ENCODE results near the gene C1QTNF12. TPM values are rescaled to one million over a fixed set of nuclear protein-coding genes. Genes with fewer than 3 reads are reported as not detected.

The C1QTNF12 gene
- total and polyA plus RNA-seq, 2 of the 8 experiments (the other 6 are each of a cell fraction or from before 2014, with no cell fraction given), result 2.1 to 3.7 TPM

DNA sequence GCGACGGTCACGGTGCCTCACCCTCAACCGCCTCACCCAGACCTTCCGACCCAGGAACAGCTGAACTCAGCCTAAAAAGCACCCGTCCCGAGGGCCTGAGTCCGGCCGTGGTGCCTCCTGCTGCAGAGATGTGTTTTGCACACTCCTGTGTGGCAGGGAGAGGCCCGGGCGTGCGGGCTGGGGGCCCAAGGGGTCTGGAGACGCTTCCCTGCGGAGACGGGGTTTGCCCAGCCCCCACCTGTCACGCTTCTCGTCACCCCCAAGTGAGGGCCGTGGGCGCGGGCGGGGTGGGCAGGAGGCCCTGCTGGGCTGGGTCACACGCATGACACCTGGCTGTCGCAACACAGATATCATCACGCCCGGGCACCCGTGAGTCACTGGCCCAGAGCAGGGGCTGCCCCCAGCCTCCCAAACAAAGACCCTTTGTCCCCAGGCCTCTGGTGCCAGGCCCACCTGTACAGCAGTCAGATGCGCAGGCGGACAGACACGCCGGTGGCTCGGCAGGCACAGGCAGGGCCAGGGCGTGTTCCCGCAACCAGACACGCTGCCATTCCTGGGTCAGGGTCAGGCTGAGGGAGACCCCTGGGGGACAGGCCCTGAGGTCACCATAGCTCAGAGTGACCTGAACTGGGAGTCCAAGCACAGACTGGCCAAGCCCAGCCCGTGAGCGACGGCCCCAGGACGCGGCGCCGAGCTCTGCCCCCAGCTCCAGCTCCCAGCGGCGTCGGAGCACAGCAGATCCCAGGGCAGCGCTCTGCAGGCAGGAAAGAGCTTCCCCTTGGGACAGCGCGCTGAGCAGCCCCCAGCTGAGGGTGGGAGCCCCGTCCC, 8.4 kb downstream of the C1QTNF12 start:
- no peak overlapping the region for H3K18ac ChIP-seq (ENCODE audit: extremely low read depth, low read length)
- no peak overlapping the region for H2BK20ac ChIP-seq (ENCODE audit: low read length)
- H4K20me1 ChIP-seq (replicated peaks in 1 of 2; ENCODE audit: control insufficient read depth in 1 of 2, insufficient read depth in 2 of 2, low read length in 2 of 2), result peaks cover 2 to 15% of the 10 kb centered on the region in 2 experiments
- no peak overlapping the region for H2AK5ac ChIP-seq (ENCODE audit: low read depth, low read length)
- H3K56ac ChIP-seq (replicated peaks; ENCODE audit: insufficient read length, low read depth, low read length), result no peak overlapping the region
- no peak overlapping the region for H2BK5ac ChIP-seq (ENCODE audit: low read depth, low read length)
- DNase-seq (ENCODE audit: low read depth in 1 of 2, low spot score in 2 of 2) (no peak), FAIRE-seq (no peak)
- H3K27me3 ChIP-seq (replicated peaks in 1 of 4; ENCODE audit: control insufficient read depth in 3 of 4, extremely low read depth in 1 of 4, insufficient read depth in 3 of 4, low read length in 3 of 4), result no peaks in the 10 kb centered on the region; a peak in 2 of 7 replicates
- CTCF ChIA-PET (ENCODE audit: partially characterized antibody), result interaction anchor here (0.8 to 1.6 kb wide), 7 partner anchors 10 to 116 kb away, joined by 3 to 5 read pairs (median 3); no protein-coding TSS in a partner anchor
- H2BK15ac ChIP-seq (ENCODE audit: low read length), result no peak overlapping the region
- no peak overlapping the region for H3K14ac ChIP-seq (ENCODE audit: insufficient read length)
- H2BK12ac ChIP-seq (ENCODE audit: low read depth, low read length), result no peak overlapping the region; the same call in 1 of the 2 replicates
- WGBS, 2 experiments (ENCODE audit: extremely low coverage in 1 of 2, insufficient coverage in 1 of 2, insufficient read length in 1 of 2, insufficient replicate concordance in 2 of 2, low coverage in 1 of 2, low lambda C conversion rate in 2 of 2, missing lambda C conversion rate in 1 of 2), result 89% methylated on average over 45 of the region's 48 CpGs; no CpG with 5 or more reads in 1 of the 2 experiments
- H3K27ac ChIP-seq (ENCODE audit: low read depth, low read length), result no peak overlapping the region
- peaks cover 0 to 3% (median 0%) of the 10 kb centered on the region in 4 experiments; a peak in 1 of 8 replicates for H3K36me3 ChIP-seq (ENCODE audit: control insufficient read depth in 2 of 4, insufficient read depth in 4 of 4, low read length in 3 of 4)
- no peak overlapping the region for H4K5ac ChIP-seq (ENCODE audit: insufficient read length, low read depth, low read length)
- H2AFZ ChIP-seq (ENCODE audit: low read length), result no peak overlapping the region
- H3K79me2 ChIP-seq (ENCODE audit: control insufficient read depth in 1 of 2, insufficient read depth in 2 of 2, low read length in 2 of 2), result peaks cover 0 to 6% of the 10 kb centered on the region in 2 experiments; a peak in 1 of 4 replicates
- no peak overlapping the region for H3K4me3 ChIP-seq (ENCODE audit: extremely low read depth in 1 of 4, insufficient read depth in 2 of 4, low read depth in 3 of 4, low read length in 4 of 4)
- no peak overlapping the region for H4K91ac ChIP-seq (replicated peaks; ENCODE audit: insufficient read length, low read length)
- H3K79me1 ChIP-seq (ENCODE audit: low read depth, low read length), result peaks cover 14% of the 10 kb centered on the region
- no peaks in the 10 kb centered on the region; the same call in 1 of the 2 replicates for H3K23me2 ChIP-seq (ENCODE audit: low read depth, low read length)
- POLR2A ChIA-PET (ENCODE audit: partially characterized antibody), result interaction anchor here (0.6 to 1.6 kb wide), 6 partner anchors 9 to 131 kb away, joined by 3 to 5 read pairs (median 3); partner anchors contain the start of gene C1QTNF12
- no peak overlapping the region for H3K23ac ChIP-seq (ENCODE audit: insufficient read length)
- H3K9ac ChIP-seq (replicated peaks in 1 of 4; ENCODE audit: extremely low read depth in 1 of 4, low read depth in 3 of 4, low read length in 3 of 4), result peak overlapping the region in 1 of 4 experiments; percentile 20; a peak in 3 of 7 replicates
- H4K8ac ChIP-seq (ENCODE audit: extremely low read depth, insufficient read depth, low read length), result peak overlapping the region; percentile 79
- H3K4me1 ChIP-seq (replicated peaks in 1 of 4; ENCODE audit: control insufficient read depth in 3 of 4, insufficient read depth in 4 of 4, low read length in 3 of 4), result peaks cover 0 to 6% (median 3%) of the 10 kb centered on the region in 4 experiments; a peak in 2 of 7 replicates
- H3K9me3 ChIP-seq (ENCODE audit: insufficient read depth in 2 of 2, low read depth in 1 of 2, low read length in 1 of 2), result peaks cover 0 to 3% of the 10 kb centered on the region in 2 experiments; a peak in 2 of 4 replicates
- H2BK120ac ChIP-seq (replicated peaks; ENCODE audit: low read depth, low read length), result no peak overlapping the region
- H3K4ac ChIP-seq (replicated peaks; ENCODE audit: insufficient read length, low read depth, low read length), result no peak overlapping the region
- H3K4me2 ChIP-seq (ENCODE audit: insufficient read depth in 1 of 2, low read depth in 2 of 2, low read length in 2 of 2), result no peak overlapping the region
- no peak for TF ChIP-seq CHD2 (IDR thresholded peaks at IDR 0.05; ENCODE audit: low read length)
- no peak for TF ChIP-seq KDM4A (IDR thresholded peaks at IDR 0.05; ENCODE audit: low read depth, low read length, severe bottlenecking)
- TF ChIP-seq RAD21 (IDR thresholded peaks at IDR 0.05 in 1 of 2, conservative IDR thresholded peaks at IDR 0.05 in 1 of 2; ENCODE audit: low read depth in 2 of 2, low read length in 2 of 2), result no peak
- no peak for TF ChIP-seq MAFK (IDR thresholded peaks at IDR 0.05; ENCODE audit: low read depth, low read length)
- no peak for TF ChIP-seq HDAC6 (IDR thresholded peaks at IDR 0.05; ENCODE audit: low read depth, low read length)
- TF ChIP-seq PHF8 (conservative IDR thresholded peaks at IDR 0.05; ENCODE audit: low read depth, low read length), result no peak
- TF ChIP-seq NANOG (IDR thresholded peaks at IDR 0.05; ENCODE audit: insufficient read depth, low read depth, low read length, poor library complexity, severe bottlenecking), result no peak
- no peak for TF ChIP-seq RXRA (IDR thresholded peaks at IDR 0.05; ENCODE audit: insufficient read depth, low read depth, low read length)
- no peak for TF ChIP-seq KDM5A (IDR thresholded peaks at IDR 0.05; ENCODE audit: low read length)
- TF ChIP-seq SUZ12 (IDR thresholded peaks at IDR 0.05; ENCODE audit: low read length), result no peak
- no peak for TF ChIP-seq BACH1 (IDR thresholded peaks at IDR 0.05; ENCODE audit: low read length)
